Ecto neural progenitor cell (in vitro differentiated cells): ENCODE data around the gene TTC9C.
"Not testable (repeated sequence)": the region's sequence is repeated elsewhere in the genome, so short reads cannot be mapped to it uniquely, and the experiment has no call there.

Source experiments
- DNase-seq: peaks from one replicate; pipeline ENCODE4 v3.0.0-alpha.2; 2018; ENCODE audit warnings: low spot score

Gene TTC9C

GRCh38 chr11:62752177-62752785, 24.0 kb downstream of the TTC9C start:
- DNase-seq, result no peak

- DNase-seq, result no peak
Observed at GRCh38 chr11:62752994-62753735, 24.9 kb downstream of the TTC9C start.

GRCh38 chr11:62753736-62754603, 25.7 kb downstream of the TTC9C start, which contains the start of gene ZBTB3:
Gene ZBTB3, minus strand, starts transcription at chr11:62754160. Its CDS starts 496 bp downstream, at chr11:62753664.
- peak; percentile 98 for DNase-seq

- DNase-seq, result no peak
Observed at GRCh38 chr11:62755086-62755615, 26.9 kb downstream of the TTC9C start.

GRCh38 chr11:62757846-62758788, 29.8 kb downstream of the TTC9C start:
- no peak for DNase-seq

- DNase-seq, result not testable (repeated sequence)
Observed at GRCh38 chr11:62760867-62761227, 32.6 kb downstream of the TTC9C start.

- peak; percentile 61 for DNase-seq
Observed at GRCh38 chr11:62770778-62771143, 42.5 kb downstream of the TTC9C start.

GRCh38 chr11:62771144-62772021, 43.1 kb downstream of the TTC9C start, which contains the start of gene TAF6L:
Gene TAF6L, plus strand, starts transcription at chr11:62771396. Its CDS starts 4,388 bp downstream, at chr11:62775784.
- DNase-seq, result peak; percentile 99

- DNase-seq, result no peak
Observed at GRCh38 chr11:62774407-62774806, 46.1 kb downstream of the TTC9C start.

- DNase-seq, result no peak
Observed at GRCh38 chr11:62775646-62776045, 47.4 kb downstream of the TTC9C start.

- no peak for DNase-seq
Observed at GRCh38 chr11:62777389-62777788, 49.1 kb downstream of the TTC9C start.

- DNase-seq, result no peak
Observed at GRCh38 chr11:62778441-62778840, 50.2 kb downstream of the TTC9C start.

GRCh38 chr11:62782753-62783152, 54.5 kb downstream of the TTC9C start:
- DNase-seq, result no peak

GRCh38 chr11:62786318-62787004, 58.2 kb downstream of the TTC9C start:
- DNase-seq, result peak; percentile 94

GRCh38 chr11:62787005-62787759, 58.9 kb downstream of the TTC9C start, which contains the start of gene TMEM179B:
Gene TMEM179B, plus strand, starts transcription at chr11:62787402. Its CDS starts 30 bp downstream, at chr11:62787432.
- DNase-seq, result peak; percentile 97
